HG03432 (cell line): ENCODE results near the gene WDR64.
"Not testable (repeated sequence)": the region's sequence is repeated elsewhere in the genome, so short reads cannot be mapped to it uniquely, and the experiment has no call there.

Source experiments
- ATAC-seq: cut with Tn5 transposase; IDR thresholded peaks from one replicate; pipeline ENCODE4 v1.9.1; 2021; ENCODE audit warnings: mild to moderate bottlenecking, moderate library complexity; ENCODE audit not compliant: unreplicated experiment

Gene WDR64

DNA sequence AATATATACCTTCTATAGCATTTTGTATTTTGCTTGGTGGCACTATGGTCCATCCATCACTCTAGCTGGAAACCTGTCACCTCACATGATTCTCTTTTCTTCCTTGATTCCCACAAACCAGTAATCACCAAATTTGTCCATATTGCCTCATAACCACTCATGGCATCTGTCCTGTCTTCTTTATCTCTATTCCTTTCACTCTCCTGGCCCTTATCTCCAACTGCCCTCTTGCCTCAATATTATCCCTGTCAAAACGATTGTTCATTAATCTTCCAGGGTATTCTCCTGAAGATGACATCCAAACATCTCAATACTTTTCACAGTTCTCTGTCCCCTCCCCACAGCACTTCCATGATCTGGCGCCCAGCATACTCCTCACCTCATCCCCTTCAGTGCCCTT lies 46.1 kb downstream of the WDR64 start:
- ATAC-seq, result no peak

DNA sequence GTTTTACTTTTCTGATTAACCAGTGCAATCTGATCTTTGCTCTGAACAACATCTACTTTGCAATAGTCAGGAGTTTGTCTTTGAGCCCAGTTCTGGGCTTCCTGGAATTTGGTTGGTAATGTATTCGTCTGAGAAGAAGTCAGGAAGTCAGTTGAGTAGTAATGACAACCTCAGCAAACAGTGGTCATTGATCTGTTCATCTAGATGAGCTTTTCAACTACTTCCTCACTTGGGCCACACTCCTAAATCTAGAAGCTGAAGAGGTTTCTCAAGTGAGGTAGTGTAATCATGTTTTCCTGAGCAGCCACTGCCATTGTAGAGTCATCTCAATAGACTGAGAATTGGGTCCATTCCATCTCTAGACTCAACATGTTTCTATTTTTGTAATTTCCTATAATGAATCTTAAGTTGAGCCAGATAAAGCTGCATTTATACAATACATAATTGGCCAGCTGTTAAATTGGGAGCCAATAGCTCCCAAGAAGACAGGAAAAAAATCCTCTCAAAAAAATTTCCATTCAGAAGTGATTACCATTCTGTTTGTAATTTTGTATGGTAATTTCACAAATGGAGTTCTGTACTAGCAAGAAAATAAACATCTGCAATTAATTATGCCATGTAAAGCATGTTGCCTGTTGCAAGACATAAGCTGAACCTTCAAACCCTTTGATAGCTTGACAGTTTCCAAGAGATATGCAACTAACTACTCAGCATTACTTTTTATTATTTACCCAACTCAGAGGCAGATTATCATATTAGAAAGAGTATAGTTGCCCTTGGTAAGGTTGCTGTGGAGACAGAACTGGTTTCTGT lies 49.6 kb downstream of the WDR64 start:
- ATAC-seq, result no peak

DNA sequence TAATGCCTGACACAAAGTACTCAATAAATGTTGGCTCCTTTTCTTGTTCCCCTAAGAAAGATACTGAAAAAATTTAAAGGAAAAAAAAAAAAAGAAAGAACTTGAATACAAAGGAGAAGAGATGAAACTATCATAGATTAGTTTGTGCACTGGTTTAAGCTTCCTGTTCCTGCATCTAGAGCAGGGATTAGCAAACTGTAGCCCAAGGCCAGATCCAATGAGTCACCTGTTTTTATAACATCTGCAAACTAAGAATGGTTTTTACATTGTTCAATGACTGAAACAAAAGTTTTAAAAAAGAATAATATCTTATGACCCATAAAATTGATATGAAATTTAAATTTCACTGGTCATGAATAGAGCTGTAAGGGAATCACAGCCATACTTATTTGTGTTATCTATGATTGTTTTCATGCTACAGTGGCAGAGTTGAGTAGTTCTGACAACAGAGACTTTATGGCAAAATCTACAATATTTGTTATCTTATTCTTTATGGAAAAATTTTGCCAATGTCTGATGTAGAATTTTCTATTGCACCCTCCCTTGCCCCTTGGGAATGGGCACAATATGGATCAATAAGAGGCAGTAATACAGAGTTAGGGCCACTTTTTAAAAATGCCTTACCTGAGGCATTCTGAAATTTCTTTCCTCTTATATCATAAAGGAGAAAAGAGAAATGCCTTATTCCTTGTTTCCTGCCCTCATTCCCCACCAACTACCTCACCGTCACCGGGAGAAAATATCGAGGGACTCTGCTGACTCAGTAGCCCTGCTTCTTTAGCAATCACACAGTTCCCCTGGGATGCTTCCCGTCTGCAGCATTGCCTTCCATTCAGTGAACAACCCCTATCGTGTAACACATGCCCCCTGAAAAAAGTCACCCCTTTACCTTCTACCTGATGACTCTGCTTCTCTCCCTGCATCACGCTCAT lies 50.6 kb downstream of the WDR64 start:
- no peak for ATAC-seq

DNA sequence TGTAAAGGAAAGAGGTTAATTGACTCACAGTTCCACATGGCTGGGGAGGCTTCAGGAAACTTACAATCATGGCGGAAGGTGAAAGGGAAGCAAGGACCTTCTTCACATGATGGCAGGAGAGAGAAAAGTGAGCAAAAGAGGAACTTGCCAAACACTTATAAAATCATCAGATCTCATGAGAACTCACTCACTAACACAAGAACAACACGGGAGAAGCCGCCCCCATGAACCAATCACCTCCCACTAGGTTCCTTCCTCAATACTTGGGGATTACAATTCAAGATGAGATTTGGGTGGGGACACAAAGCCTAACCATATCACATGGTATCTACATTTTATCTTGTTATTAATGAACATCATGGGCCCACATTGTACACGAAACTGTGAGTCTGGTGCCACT lies 51.7 kb downstream of the WDR64 start:
- ATAC-seq, result not testable (repeated sequence)

DNA sequence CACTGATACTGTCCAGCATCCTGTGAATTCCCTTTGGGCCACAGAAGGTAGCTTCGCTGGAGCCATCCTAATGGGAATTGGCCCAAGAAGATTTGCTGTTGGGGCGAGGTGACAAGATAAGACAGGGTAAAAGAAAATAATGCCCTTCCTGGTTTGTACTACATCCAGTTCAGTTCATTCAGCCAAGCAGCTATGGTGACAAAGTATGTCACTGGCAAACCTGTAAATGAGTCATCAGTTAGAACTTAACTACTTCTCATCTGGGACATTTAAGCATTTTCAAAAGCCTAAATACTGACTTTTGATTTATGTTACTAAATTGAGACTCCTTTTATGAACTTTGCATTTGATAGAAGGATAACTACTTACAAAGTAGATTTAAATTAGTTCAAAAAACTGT lies 54.2 kb downstream of the WDR64 start:
- no peak for ATAC-seq

DNA sequence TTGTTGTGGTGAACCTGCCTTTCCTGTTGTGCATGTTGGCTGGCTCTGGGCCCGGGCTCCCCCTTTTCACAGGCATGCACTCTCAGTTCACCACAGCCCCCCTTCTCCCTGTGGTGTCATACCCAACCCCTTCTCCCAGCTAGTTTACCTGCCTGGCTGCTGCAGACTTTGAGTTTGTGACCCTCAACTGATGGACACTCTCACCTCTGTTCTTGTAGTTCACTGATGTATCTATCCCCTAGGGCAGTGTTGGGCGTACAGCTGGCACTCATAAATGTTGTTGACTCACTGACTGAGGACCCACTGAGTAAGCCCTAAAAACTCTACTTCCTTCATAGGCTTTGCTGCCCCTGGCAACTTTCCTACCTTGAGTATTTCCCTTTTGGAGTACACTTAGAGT lies 54.9 kb downstream of the WDR64 start:
- no peak for ATAC-seq

DNA sequence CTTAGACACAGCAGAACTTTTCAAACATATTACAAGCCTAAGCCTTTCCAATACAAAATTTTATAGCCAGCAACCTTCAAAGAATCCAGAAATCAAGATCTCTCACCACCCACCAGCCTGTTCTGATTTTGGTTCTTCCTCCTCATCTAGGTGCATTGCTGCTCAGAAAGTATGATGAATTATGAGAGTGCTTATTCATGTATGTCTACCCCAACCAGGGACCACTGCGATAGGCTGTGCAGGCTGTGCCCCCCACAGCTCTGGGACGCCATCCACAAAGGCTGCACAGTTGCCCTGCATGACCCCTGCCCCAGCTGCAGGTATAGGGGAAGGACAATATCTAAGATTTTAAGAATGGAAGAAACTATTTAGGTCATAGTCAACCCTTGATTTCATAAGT lies 55.4 kb downstream of the WDR64 start:
- no peak for ATAC-seq

DNA sequence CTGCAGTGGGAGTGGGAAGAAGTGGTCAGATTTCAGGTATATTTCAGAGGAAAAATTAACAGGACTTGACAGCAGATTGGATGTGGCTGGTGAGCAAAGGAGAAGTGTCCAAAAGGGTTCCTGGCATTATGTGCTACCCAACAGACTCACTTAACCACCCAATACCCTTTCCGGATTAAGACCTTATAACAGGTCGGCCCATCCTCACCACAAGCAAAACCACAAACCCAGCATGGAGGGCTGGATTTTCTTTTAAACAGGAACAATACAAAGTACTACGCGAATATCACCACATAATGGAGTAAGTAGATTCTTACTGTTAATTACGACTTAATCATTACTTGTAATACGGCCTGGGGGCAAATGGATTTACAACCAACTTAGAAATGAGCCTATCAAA lies 59.2 kb downstream of the WDR64 start:
- no peak for ATAC-seq

DNA sequence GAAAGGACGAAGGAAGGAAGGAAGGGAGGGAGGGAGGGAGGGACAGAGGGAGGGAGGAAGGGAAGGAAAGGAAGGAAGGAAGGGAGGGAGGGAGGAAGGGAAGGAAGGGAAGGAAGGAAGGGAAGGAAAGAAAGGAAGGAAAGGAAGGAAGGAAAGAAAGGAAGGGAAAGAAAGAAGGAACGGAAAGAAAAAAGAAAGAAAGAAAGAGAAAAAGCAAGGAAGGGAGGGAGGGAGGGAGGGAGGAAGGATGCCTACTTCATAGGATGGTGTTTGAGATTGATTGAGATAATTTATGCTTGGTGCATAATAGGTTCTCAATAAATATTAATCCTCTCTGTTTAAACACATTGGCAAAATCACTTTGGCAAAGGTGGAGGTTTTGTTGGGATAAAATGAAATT lies 61.2 kb downstream of the WDR64 start:
- ATAC-seq, result no peak

DNA sequence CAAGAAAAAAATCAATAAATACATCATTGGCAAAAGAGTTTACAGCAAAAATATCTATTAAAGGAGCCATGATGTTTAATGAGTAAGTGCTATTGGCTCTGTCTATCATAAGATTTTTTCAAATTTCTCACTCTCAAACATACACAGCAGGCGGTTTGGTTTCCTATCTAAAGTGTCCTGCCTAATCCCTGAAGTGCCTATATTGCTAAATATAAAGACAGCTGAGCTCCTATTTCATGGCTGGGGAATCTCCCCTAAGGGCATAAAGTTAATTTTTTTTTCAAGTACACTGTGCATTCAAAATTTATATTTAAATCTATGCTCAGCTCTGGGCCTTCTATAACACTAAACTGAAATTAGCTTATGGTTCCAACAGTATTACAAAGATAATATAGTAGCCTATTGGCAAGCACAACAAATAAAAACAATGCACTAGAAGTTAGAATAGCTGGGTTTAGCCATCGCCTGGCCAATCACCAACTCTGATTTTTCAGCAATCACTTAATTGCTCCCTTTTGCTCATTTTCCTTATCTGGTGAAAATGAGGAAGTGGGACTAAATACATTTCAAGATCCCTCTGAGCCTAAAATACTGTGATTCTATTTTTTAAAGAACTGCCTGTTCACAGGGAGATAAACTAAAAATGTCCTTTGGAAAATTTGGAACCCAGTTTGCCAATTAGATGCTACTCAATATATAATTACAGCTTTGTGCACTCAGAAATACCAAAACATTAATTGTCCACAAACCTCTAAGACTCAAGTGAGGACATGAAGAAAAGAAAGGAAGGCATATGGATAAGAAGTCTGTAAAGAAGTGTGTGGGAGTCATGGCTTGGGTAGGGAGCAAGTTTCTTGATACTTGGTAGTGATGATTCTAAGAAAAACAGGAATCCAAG lies 62.5 kb downstream of the WDR64 start:
- no peak for ATAC-seq

DNA sequence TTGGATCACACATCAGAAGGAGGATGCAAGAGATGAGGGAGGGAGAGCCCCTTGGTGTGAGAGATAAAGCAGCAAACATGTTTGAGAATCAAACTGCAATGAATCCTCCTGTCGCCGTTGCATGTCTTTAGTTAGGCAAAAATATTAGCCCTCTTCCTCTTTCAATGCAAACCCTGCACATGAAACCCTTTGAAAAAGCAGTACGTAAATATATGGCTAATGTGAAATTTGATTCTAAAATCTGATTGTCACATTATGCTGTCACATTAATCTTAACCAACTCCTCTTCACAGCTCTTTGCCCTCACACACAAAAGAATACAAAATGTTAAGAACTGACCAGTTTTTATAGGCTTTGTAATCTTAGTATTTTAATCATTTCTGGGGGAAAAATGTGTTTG lies 63.4 kb downstream of the WDR64 start:
- ATAC-seq, result no peak

DNA sequence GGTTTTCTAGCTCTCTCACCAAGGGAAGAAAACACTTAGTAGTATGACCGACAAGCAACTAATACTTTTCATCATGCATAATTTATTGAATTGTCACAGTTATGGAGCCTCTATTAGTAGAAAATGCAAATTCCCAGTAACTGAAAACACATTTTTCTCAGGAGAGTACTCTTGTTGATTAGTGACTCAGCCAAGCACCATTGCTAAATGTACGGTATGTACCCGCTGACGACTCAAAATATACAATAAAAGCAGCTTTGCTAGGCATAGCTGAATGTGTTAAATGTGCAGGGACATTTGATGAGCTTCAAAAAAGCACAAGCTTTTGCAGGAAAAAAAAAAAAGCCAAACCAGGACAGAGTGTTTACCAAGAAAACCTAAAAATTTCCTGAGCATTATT lies 63.9 kb downstream of the WDR64 start:
- ATAC-seq, result no peak

DNA sequence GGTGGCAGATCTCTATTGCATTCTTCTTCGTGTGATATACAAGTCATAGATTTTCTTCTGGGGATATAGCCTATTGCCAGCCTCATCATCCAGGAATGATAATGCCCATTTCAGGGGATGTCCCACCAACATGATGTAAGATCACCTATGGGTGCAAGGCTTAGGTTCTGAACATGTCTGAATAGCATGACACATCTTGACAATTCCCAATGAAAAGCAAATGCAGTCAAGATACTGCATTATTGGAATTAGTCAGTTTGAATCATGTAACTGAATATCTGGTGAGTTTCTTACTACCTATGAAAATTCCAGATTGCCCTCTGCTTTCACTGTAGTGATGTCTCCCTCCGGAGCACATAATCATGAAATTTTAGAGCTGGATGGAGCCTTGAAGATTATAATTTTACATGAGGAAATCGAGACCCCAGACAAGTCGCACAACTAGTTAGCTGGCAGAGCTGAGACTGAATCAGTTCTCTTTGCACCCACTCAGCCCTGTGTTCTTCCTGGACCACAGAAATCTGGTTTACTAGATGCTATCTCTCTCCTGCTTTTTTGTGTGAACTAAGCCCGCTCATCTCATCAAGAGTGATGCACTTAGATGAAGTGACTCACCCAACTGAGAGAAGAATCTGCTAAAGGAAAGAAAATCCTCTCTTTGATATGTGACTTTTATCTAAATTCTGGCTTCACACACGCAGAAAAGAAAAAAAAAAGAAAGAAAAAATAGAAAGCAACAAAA lies 65.0 kb downstream of the WDR64 start:
- ATAC-seq, result no peak

DNA sequence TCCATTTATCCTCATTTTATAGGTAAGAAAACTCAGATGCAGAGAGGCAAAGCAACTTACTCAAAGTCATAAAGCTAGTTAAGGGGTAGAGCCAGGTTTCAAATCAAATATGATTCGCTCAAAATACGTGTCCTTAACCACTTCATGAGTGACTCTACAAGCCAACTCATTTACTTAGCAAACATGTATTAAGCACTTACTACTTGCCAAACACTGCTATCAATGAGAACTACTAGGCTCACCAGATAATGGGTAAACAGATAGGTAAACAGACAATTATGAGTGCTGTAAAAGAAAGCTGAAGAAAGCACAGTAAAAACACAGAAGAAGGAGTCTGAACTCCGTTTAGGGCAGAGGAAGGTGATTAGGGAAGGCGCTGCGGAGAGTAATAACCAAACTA lies 65.9 kb downstream of the WDR64 start:
- no peak for ATAC-seq

DNA sequence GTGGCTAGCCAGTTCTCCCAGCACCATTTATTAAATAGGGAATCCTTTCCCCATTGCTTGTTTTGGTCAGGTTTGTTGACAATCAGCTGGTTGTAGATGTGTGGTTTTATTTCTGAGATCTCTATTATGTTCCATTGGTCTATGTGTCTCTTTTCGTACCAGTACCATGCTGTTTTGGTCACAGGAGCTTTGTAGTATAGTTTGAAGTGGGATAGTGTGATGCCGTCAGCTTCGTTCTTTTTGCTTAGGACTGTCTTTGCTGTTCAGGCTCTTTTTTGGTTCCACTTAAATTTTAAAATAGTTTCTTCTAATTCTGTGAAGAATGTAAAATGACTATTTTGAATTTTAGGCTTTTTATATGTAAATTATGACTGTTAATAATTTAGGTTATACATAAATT lies 68.9 kb downstream of the WDR64 start:
- no peak for ATAC-seq

DNA sequence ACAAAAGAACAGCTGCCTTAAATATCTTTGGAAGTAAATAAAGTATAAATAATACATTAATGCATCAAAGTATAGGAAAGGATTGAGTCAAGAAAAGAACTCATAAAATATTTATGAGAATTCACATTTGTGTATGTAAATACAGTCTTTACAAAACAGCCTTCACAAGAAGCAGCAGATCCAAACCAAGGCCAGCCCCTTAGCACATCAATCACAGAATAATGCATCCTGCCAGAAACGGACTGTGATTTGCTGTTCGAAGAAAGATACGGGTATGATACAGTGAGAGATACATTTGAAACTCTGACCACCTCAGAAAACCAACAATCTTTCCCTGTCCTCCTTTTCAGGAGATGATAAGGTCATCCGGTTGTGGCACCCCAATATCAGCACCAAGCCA lies 70.9 kb downstream of the WDR64 start:
- ATAC-seq, result no peak

DNA sequence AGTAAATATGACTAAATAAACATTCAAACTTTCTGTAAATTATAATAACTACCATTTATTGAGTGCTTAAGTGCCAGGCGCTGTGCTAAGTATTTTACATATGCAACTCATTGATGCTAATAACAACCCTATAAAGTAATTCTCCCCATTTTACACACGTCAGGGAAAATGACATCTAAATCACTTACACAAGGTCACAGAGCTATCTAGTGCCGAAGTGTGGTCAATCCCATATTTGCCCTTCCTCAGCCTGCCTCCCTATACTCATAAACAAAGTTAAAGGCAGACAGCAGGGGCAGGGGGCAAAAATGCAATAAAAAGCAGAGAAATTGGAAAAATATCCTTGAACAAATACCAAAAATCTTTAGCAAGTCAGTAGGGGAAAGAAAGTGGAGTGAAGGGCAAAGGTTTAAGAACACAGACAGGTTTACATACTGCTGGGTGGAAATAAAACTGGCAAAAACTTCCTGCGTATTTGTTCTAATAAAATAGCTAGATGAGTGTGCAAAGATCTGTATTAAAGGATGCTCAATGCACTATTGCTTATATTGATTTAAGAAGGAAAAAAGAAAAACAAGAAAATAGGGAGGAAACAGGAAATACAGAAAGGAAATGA lies 72.8 kb downstream of the WDR64 start:
- no peak for ATAC-seq

DNA sequence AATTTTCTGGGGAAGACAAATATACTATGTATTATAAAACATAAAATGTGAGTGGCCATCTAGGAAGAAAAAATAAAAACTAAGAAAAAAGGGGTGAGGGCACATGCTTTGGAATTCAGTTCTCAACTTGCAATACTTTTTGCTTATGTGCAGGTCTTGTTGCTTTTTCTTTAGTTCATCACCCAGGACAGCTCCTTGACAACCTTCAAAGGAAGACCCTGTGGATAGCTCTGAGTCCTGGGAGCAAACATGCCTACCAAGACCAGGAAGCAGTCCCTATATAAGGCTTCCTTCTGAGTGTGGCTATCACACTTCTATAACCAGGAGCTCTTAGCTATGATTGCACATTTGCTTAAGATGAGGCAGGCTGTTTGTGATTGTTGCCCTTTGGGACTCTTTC lies 78.0 kb downstream of the WDR64 start:
- no peak for ATAC-seq

DNA sequence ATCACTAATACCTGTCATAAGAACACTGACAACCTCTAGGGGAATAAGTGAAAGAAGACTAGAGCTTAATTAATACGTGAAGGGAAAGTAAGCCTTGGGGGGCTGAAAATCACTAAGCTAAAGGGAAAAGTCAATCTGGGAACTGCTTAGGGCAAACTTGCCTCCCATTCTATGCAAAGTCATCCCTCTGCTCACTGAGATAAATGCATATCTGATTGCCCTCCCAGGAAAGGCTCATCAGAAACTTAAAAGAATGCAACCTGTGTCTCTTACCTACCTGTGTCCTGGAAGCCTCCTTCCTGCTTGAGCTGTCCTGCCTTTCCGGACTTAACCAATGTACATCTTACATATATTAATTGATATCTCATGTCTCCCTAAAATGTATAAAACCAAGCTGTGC lies 81.8 kb downstream of the WDR64 start:
- no peak for ATAC-seq

DNA sequence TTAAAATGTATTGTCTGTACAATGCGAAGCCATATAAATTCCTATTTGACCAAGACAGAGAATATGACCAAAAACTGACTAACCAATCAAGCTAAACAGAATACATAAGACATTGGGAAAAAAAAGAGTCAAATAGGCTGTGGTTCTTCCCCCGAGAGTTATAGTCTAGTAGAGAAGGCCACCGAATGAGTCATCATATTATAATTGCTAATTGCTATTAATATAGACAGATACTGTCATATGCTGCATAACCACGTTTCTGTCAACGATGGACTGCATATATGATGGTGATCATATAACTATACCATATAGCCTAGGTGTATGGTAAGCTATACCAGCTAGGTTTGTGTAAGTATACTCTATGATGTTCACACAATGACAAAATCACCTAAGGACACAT lies 82.5 kb downstream of the WDR64 start:
- no peak for ATAC-seq
